ENCODE measurements around the gene TAAR6. TPM values are rescaled to one million over a fixed set of nuclear protein-coding genes. Genes with fewer than 3 reads are reported as not detected.

Gene TAAR6
- total and polyA plus RNA-seq, 4 donors: not detected

- Histone ChIP-seq H3K9me3 (ENCODE audit: control insufficient read depth in 4 of 4, low read length in 3 of 4) (no peaks in the 10 kb centered on the region), H3K36me3 (ENCODE audit: control insufficient read depth in 4 of 4, insufficient read depth in 3 of 4, low read depth in 1 of 4, low read length in 3 of 4) (no peaks in the 10 kb centered on the region), H3K4me1 (ENCODE audit: control insufficient read depth in 4 of 4, insufficient read depth in 4 of 4, low read length in 3 of 4) (no peaks in the 10 kb centered on the region), H3K27ac (ENCODE audit: low read depth in 1 of 2, low read length in 2 of 2) (no peak overlapping the region), H3K27me3 (ENCODE audit: control insufficient read depth in 4 of 4, insufficient read depth in 4 of 4, low read length in 3 of 4) (no peaks in the 10 kb centered on the region), H3K9ac (ENCODE audit: low read depth in 1 of 2, low read length in 2 of 2) (no peak overlapping the region), H3K4me3 (ENCODE audit: low read depth in 1 of 3, low read length in 3 of 3) (no peak overlapping the region)
- DNase-seq (ENCODE audit: low spot score): no peak
- TF ChIP-seq EGR1 (IDR thresholded peaks at IDR 0.05; ENCODE audit: low read depth in 2 of 2) (no peak), CTCF (IDR thresholded peaks at IDR 0.05; ENCODE audit: low read depth, low read length, missing input control) (no peak), RXRA (IDR thresholded peaks at IDR 0.05) (no peak), SP1 (IDR thresholded peaks at IDR 0.05) (no peak), JUND (IDR thresholded peaks at IDR 0.05) (no peak), FOXA2 (IDR thresholded peaks at IDR 0.05) (no peak), FOXA1 (IDR thresholded peaks at IDR 0.05) (no peak), GABPA (IDR thresholded peaks at IDR 0.05 in 1 of 2, conservative IDR thresholded peaks at IDR 0.05 in 1 of 2) (no peak), HNF4A (conservative IDR thresholded peaks at IDR 0.05) (no peak), YY1 (IDR thresholded peaks at IDR 0.05) (no peak), TAF1 (conservative IDR thresholded peaks at IDR 0.05) (no peak), ATF3 (IDR thresholded peaks at IDR 0.05) (no peak), NR2F2 (IDR thresholded peaks at IDR 0.05) (no peak), RAD21 (IDR thresholded peaks at IDR 0.05) (no peak), MAX (IDR thresholded peaks at IDR 0.05) (no peak), HNF4G (IDR thresholded peaks at IDR 0.05) (no peak)
- TF ChIP-seq, protein P1, sequence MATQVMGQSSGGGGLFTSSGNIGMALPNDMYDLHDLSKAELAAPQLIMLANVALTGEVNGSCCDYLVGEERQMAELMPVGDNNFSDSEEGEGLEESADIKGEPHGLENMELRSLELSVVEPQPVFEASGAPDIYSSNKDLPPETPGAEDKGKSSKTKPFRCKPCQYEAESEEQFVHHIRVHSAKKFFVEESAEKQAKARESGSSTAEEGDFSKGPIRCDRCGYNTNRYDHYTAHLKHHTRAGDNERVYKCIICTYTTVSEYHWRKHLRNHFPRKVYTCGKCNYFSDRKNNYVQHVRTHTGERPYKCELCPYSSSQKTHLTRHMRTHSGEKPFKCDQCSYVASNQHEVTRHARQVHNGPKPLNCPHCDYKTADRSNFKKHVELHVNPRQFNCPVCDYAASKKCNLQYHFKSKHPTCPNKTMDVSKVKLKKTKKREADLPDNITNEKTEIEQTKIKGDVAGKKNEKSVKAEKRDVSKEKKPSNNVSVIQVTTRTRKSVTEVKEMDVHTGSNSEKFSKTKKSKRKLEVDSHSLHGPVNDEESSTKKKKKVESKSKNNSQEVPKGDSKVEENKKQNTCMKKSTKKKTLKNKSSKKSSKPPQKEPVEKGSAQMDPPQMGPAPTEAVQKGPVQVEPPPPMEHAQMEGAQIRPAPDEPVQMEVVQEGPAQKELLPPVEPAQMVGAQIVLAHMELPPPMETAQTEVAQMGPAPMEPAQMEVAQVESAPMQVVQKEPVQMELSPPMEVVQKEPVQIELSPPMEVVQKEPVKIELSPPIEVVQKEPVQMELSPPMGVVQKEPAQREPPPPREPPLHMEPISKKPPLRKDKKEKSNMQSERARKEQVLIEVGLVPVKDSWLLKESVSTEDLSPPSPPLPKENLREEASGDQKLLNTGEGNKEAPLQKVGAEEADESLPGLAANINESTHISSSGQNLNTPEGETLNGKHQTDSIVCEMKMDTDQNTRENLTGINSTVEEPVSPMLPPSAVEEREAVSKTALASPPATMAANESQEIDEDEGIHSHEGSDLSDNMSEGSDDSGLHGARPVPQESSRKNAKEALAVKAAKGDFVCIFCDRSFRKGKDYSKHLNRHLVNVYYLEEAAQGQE (IDR thresholded peaks at IDR 0.05): no peak
- TF ChIP-seq, protein P2, sequence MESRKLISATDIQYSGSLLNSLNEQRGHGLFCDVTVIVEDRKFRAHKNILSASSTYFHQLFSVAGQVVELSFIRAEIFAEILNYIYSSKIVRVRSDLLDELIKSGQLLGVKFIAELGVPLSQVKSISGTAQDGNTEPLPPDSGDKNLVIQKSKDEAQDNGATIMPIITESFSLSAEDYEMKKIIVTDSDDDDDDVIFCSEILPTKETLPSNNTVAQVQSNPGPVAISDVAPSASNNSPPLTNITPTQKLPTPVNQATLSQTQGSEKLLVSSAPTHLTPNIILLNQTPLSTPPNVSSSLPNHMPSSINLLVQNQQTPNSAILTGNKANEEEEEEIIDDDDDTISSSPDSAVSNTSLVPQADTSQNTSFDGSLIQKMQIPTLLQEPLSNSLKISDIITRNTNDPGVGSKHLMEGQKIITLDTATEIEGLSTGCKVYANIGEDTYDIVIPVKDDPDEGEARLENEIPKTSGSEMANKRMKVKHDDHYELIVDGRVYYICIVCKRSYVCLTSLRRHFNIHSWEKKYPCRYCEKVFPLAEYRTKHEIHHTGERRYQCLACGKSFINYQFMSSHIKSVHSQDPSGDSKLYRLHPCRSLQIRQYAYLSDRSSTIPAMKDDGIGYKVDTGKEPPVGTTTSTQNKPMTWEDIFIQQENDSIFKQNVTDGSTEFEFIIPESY (IDR thresholded peaks at IDR 0.05): no peak
- WGBS: 89% methylated on average over 4 of the region's 4 CpGs
Measured at GRCh38 chr6:132551214-132551613, 18.9 kb upstream of the TAAR6 start.

Measured in liver (tissue), 9 donors.